ENCODE measurements around the gene WNT3A.

WNT3A gene

DNA sequence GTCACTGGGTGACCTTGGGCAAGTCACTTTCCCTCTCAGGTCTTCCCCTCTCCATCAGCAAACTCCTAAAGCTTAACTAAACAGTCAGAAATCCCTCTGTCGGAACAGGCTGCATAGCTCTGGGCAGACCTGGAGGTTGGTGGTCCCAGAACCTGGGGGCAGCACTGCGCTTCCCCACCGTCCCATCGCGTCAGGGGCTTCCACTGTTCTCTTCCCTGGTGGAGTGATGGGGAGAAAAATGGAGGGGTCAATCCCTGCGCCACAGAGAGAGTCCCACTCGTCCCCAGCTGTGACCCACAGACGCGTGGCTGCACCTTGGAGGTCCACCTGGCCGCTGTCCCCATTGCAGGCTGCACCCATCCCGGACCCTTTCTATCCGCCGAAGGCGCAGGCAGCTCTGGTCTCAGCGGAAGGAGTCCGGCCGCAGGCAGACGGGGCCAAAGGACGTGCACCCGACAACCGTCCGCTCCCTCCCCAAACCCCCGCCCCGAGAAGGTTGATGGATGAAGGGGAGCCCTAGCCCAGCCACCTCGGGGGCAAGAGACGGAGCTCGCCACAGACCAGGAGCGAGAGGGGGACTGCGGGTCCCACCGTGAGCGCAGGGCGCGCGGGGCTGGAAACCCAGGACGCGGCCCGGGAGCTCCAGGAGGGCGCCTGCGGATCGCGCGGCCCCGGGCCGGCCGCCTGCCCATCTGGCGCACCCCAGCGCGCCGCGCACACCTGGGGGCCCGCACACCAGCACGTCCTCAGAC is 588 bp upstream of the WNT3A start:
- Mint-ChIP-seq H3K27ac (no peak overlapping the region), H3K4me3 (no peak overlapping the region), H3K36me3 (ENCODE audit: low read depth) (no peaks in the 10 kb centered on the region), H3K4me1 (ENCODE audit: low read depth) (peaks cover 4% of the 10 kb centered on the region), H3K27me3 (peaks cover 47% of the 10 kb centered on the region), H3K9me3 (no peaks in the 10 kb centered on the region)

DNA sequence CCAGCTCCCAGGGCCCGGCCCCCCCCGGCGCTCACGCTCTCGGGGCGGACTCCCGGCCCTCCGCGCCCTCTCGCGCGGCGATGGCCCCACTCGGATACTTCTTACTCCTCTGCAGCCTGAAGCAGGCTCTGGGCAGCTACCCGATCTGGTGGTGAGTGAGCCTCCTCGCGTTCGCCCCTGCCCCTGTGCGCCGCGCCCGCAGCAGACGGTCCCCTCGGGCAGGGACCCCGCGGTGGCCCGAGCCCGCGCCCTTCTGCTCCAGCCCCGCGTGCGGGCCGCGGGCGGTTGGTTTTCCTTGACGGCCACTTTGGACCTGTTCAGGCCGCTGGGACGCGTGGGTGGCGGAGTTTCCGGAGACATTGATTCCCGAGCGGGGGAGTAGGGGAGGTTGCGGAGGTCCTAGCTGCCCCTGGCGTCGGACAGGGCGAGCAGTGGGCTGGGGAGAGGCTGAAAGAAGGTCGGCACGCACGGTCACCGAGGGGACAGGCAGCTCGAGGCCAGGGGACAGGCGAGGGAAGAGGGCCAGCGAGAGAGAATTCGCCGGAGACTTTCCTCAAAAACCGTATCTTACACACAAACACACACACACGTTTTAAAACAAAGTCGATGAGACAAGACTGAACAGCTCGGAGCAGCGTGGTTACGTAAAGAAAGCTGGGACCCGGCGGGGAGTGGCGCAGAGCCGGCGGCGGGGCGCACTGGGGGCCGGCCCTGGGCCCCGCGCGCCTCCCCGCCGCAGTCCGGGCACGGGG is 427 bp downstream of the WNT3A start:
- H3K4me1 Mint-ChIP-seq (ENCODE audit: low read depth): peaks cover 4% of the 10 kb centered on the region
- peak overlapping the region; percentile 42 for H3K4me3 Mint-ChIP-seq
- no peaks in the 10 kb centered on the region for H3K36me3 Mint-ChIP-seq (ENCODE audit: low read depth)

DNA sequence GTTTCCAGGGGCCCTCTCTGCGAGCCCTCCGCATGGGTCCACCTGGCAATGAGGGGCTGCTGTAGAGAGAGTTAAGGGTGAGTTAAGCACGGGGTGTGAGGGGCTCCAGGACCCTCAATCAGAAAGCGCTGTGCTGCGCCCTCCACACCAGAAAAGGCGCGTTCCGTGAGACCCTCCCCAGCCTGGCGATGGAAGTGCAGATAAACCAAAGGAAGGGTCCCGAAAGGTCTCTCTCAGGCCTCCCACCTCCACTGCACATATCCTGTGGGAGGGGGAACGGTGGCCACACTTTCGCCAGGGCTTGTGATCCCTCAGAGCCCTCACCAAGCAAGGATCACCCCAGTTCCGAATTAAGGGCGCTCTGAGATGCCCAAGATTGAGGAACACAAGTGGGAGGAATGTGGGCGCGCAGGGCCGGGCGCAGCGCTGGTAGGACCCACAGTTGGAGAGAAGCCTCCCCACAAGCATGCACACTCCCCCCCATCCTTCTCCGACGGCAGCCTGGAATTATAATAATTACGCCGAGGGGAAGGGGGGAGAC is 1.1 kb downstream of the WNT3A start:
- peaks cover 4% of the 10 kb centered on the region for H3K4me1 Mint-ChIP-seq (ENCODE audit: low read depth)
- peaks cover 43% of the 10 kb centered on the region for H3K27me3 Mint-ChIP-seq
- no peak overlapping the region for H3K4me3 Mint-ChIP-seq
- H3K9me3 Mint-ChIP-seq: no peaks in the 10 kb centered on the region
- no peaks in the 10 kb centered on the region for H3K36me3 Mint-ChIP-seq (ENCODE audit: low read depth)
- H3K27ac Mint-ChIP-seq: no peak overlapping the region

More for the DNA sequence above, 427 bp downstream of the WNT3A start:
- no peaks in the 10 kb centered on the region for H3K9me3 Mint-ChIP-seq
- H3K27ac Mint-ChIP-seq: no peak overlapping the region
- peaks cover 43% of the 10 kb centered on the region for H3K27me3 Mint-ChIP-seq

DNA sequence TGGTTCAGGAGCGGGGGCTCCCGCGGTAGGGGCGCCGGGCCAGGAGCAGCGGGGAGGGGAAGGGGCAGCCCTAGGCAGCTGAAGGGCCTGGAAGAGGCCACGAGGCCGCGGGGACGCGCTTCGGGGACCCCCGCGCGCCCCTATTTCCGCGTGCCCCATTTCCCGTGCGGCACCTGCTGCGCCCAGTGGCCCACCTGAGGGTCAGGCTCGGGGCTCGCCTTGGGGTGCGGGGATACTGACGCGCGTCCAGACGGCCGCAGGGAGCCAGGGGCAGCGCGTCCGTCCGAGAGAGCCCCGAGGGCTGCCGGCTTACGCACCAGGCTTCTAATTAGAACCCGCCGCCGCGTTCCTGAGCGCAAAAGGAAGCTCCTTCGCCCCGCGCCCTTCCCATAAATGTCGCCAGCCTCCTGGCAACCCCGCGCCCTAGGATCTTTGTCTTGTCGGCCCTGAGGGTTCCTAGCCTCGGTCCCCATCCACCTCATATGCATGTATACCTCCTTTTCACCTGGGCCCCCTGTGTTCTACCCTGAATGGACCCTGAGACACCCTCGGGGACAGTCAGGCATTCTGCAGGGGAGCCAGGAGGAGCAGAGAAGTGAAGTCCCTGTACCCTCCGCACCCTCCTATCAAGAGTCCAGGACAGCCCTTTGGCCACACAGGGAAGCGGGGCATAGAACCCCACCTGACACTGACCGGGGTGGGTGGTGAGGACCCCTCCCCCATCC is 1.8 kb downstream of the WNT3A start:
- H3K27me3 Mint-ChIP-seq: peaks cover 43% of the 10 kb centered on the region
- peaks cover 4% of the 10 kb centered on the region for H3K4me1 Mint-ChIP-seq (ENCODE audit: low read depth)
- no peak overlapping the region for H3K4me3 Mint-ChIP-seq
- H3K36me3 Mint-ChIP-seq (ENCODE audit: low read depth): no peaks in the 10 kb centered on the region
- no peak overlapping the region for H3K27ac Mint-ChIP-seq
- no peaks in the 10 kb centered on the region for H3K9me3 Mint-ChIP-seq

DNA sequence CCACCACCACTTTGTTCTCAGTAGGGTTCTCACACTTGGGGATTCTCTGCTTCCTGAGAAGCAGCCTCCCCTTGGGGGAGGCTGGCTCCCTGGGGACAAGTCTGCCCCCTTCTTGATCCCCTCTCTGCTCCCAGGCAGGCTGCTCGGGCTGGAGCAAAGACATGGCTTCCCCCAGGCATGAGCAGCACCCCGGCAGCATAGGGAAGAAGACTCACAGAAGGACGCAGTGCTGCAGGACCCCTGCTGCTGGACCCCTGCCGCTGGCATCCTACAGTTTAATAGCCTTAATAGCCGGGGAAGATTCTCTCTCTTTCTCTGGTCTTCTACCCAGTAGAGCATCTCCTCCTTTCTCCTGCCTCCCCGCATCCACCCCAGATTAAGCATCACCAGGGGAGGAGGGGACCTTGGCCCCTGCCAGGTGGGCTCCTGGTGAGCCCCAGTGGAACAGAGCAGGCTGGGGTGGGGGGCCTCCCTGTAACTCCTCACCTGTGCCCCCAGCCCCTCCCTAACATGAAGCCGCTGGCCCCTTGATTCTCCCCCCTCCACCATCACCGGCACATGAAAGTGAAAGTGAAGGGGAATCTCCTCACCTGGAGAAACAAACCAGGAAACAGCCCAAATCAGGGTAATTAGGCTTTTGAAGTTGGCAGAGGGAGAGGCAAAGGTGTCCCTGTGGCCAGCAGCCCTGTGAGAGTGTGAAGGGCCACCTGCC is 2.5 kb downstream of the WNT3A start:
- Mint-ChIP-seq H3K4me1 (ENCODE audit: low read depth) (peaks cover 4% of the 10 kb centered on the region), H3K9me3 (no peaks in the 10 kb centered on the region), H3K4me3 (no peak overlapping the region), H3K27me3 (peaks cover 36% of the 10 kb centered on the region), H3K27ac (no peak overlapping the region), H3K36me3 (ENCODE audit: low read depth) (no peaks in the 10 kb centered on the region)

DNA sequence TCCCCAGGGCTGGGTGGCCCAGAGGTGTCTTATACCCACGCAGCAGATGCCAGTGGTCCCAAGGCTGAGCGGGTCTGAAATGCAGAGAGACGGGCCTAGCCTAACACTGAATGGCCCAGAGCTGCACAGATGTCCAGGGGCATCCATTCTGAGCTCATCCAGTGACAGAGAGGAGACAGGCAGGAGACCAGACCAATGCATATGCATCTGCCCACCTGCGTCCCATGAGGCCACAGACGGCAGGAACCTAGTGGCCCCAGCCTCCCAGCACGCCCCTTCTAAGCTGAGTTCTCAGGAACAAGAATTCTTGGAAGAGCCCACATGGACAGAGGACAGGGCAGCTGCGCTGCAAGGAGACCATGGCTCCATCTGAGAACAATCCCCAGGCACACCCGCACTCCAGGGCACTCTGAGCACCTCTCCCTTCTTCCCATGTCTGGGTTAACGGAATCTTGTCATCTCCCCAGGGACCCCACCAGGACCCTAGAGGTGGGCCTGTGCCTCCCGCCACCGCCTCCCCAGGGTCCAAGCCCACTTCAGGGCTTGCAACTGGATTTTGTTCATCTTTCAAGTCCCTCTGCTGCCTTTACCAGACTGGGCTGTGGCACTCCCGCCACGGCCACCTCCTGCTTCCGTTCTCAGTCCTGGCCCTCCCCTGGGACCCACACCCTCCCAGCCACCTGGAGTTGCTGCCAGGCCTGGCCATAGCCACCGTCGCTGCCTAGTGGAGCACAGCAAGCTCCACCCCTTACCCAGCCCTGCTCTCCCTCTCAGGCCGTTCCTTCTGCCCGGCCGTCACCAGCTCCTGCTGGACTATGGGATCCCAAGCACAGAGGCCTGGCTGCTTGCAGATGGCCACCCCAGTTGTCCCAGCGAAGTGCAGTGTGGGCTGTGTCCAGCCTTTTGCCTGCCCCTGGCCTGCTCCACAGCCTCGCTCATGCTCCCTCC is 3.3 kb downstream of the WNT3A start:
- Mint-ChIP-seq H3K27ac (no peak overlapping the region), H3K27me3 (peaks cover 35% of the 10 kb centered on the region), H3K4me1 (ENCODE audit: low read depth) (peaks cover 4% of the 10 kb centered on the region), H3K4me3 (no peak overlapping the region), H3K36me3 (ENCODE audit: low read depth) (no peaks in the 10 kb centered on the region), H3K9me3 (no peaks in the 10 kb centered on the region)

DNA sequence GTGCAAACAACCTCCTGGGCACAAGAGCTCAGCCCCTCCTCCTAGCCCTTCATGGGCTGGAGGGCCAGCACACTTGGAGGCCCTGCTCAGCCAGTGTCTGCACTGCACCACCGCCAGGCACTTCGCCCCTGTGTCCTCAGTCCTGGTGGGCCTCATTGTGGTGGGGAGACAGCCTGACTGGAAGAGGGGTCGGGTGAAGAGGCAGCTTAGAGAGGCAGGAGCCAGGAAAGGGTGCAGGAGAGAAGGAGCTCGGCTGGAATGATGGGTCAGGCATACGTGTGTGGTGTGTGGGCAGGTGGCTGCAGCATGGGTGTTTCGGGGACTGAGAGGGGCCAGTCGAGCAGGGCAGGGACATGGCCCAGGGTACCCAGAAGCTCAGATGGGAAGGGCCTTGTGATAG is 4.1 kb downstream of the WNT3A start:
- no peak overlapping the region for H3K4me3 Mint-ChIP-seq

DNA sequence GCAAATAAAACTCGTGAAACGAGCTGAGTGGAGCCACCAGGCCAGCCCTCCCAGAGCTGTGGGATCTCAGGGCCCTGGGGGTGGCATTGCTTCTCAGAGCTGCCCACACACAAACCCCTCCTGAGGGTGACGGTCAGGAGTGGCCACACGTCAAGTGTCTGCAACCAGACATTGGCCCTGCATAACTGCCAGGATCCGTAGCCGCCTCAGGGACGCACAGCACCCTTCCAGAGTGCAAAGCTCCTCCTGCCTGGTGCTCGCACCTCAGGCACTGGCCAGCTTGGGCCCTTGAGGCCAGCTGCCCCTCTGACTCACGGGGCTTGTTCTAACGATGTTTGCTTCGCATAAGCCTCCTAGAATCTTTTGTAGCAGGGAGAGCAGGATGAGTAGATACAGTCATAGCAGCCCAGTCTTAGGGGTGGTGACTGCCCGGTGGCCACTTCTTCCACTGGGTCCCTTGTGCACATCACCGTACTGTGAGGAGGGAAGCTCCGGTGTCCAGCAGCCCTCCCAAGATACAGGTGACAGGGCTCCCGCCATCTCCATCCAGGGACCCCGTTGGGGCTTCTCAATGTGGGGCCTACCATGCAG is 5.0 kb downstream of the WNT3A start:
- Mint-ChIP-seq H3K36me3 (ENCODE audit: low read depth) (no peaks in the 10 kb centered on the region), H3K27me3 (peaks cover 23% of the 10 kb centered on the region), H3K27ac (no peak overlapping the region), H3K4me1 (ENCODE audit: low read depth) (peaks cover 4% of the 10 kb centered on the region), H3K9me3 (no peaks in the 10 kb centered on the region), H3K4me3 (no peak overlapping the region)

More for the DNA sequence above, 4.1 kb downstream of the WNT3A start:
- no peaks in the 10 kb centered on the region for H3K9me3 Mint-ChIP-seq
- no peak overlapping the region for H3K27ac Mint-ChIP-seq
- H3K27me3 Mint-ChIP-seq: peaks cover 27% of the 10 kb centered on the region
- H3K4me1 Mint-ChIP-seq (ENCODE audit: low read depth): peaks cover 4% of the 10 kb centered on the region
- no peaks in the 10 kb centered on the region for H3K36me3 Mint-ChIP-seq (ENCODE audit: low read depth)

DNA sequence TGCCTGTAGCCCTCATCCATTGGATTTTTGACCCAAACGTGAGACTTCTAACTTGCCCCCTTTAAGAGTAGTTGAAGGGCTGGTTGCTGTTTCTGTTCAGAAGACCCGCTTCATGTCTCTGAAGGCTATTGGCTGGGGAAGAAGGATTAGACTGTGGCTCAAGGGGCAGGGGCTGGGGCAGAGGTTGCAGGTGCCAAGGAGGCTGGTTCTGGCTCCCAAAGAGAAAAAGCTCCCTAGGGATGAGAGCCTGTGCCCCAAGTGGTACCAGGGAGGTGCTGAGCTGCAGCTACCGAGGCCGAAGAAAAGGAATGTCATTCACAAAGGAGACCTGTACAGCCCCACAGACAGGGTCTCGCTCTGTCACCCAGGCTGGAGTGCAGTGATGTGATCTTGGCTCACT is 5.8 kb downstream of the WNT3A start:
- Mint-ChIP-seq H3K27me3 (peaks cover 20% of the 10 kb centered on the region), H3K27ac (no peak overlapping the region), H3K4me3 (no peak overlapping the region), H3K36me3 (ENCODE audit: low read depth) (no peaks in the 10 kb centered on the region), H3K4me1 (ENCODE audit: low read depth) (peaks cover under 1% of the 10 kb centered on the region), H3K9me3 (no peaks in the 10 kb centered on the region)

DNA sequence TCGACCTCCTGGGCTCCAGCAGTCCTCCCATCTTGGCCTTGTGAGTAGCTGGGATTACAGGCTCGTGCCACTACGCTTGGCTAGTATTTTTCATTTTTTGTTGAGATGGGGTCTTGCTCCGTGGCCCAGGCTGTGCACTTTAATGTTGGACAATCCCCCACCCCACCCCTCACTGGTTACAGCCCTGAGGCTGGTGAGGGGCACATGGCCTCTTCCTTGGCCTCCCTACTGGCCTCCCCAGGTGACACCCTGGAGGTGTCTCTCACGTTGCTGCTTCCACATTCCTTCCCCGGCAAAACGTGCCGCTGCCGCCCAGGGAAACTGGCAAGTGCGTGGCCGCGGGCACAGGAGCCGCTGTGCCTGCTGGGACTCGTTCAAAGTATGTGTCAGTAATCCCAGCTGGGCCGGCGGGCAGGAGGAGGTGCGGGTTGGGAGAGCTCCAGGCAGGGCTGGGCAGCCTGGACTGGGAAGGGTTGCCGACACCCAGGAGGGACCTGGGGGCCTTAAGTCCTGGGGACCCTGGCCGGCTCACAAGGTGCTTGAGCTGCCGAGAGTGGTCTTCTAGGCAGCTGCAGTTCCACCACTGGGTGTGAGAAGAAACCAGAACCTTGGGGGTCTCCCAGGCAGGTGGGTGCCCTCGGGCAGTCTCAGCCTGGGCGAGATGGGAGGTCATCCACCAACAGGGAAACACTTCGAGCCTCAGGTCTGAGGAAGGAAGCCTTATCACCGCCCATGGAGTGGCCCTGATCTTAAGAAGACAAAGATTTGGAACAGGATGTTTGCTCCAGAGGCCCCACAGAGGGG is 6.5 kb downstream of the WNT3A start:
- peaks cover 14% of the 10 kb centered on the region for H3K27me3 Mint-ChIP-seq
- H3K4me1 Mint-ChIP-seq (ENCODE audit: low read depth): no peaks in the 10 kb centered on the region
- H3K4me3 Mint-ChIP-seq: no peak overlapping the region
- no peaks in the 10 kb centered on the region for H3K36me3 Mint-ChIP-seq (ENCODE audit: low read depth)
- H3K27ac Mint-ChIP-seq: no peak overlapping the region
- H3K9me3 Mint-ChIP-seq: no peaks in the 10 kb centered on the region

DNA sequence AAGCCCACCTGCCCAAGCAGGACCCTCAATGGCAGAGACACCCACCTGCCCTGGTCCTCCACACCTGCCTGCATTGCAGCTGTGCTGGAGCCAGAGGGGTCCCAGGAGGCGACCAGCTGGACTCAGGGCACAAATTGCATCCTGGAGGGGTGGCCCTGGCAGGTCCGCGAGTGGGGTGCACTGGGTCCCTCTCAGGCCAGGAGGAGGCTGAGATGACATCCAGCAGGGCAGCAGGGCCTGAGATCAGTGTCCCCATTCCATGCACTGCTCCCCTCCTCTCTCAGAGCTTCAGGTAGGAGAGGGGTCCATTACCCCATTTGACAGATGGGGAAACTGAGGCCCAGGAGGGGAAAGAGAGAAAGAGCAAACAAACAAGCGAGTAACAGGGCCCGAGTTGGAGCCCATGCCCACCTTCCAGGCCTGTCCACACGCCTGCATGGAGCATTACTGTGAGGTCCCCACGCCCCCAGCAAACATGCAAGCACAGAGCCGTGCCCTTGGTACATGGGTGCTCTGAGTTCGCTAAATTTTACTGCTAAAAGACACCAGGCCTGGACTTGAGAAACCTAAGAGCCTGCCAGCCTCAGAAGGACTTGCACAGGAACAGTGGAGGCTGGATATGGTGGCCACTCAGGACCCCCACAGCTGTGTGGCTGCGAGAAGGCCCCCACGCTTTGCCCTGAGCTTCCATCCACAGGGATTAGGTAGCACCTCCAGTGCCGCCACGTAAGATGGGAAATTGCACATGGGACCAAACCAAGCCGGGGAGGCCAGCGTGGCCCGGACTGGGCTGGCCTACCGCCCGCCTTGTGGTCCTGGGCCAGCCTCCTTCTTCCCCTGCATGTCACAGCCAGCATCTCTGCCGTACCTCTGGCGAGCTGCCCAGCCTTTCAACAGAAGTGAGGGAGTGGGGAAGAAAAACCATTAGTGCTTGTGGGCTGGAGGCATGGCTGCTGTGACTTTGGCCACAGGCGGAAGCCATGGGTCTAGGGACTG is 7.4 kb downstream of the WNT3A start:
- H3K4me3 Mint-ChIP-seq: no peak overlapping the region
- H3K4me1 Mint-ChIP-seq (ENCODE audit: low read depth): no peaks in the 10 kb centered on the region

More for the DNA sequence above, 7.4 kb downstream of the WNT3A start:
- Mint-ChIP-seq H3K27me3 (peaks cover 8% of the 10 kb centered on the region), H3K27ac (no peak overlapping the region), H3K36me3 (ENCODE audit: low read depth) (no peaks in the 10 kb centered on the region), H3K9me3 (no peaks in the 10 kb centered on the region)

Data from stimulated activated naive CD8-positive, alpha-beta T cell treated with anti-CD3 and anti-CD28 coated beads, Interleukin-15, Interleukin-2, amounts not matched to agents 100 ng/mL and 50 ng/mL, for 24 hours (primary cell).